Peyer's patch (tissue), 4 donors: ENCODE measurements around the gene LRRC37A.
"Not testable (repeated sequence)": the region's sequence is repeated elsewhere in the genome, so short reads cannot be mapped to it uniquely, and the experiment has no call there.

Experiments used
- POLR2A ChIP-seq, 2 donors: fragments of 450-650 bp; IDR thresholded peaks; one replicate each; pipeline ENCODE4 v1.5.1; 2017; ENCODE audit warnings: antibody characterized with exemption in 2 of 2, mild to moderate bottlenecking in 2 of 2, moderate library complexity in 2 of 2
- TF ChIP-seq, protein P1 (sequence below), 6 experiments: fragments of 450-650 bp in 4 of 6; fragments of 200-600 bp in 2 of 6; sonication (generic) in 1 of 6; IDR thresholded peaks; one replicate each; pipeline ENCODE4 v1.5.1; 2017 to 2019; ENCODE audit warnings: antibody characterized with exemption in 6 of 6, mild to moderate bottlenecking in 3 of 6, moderate library complexity in 1 of 6

DNA sequence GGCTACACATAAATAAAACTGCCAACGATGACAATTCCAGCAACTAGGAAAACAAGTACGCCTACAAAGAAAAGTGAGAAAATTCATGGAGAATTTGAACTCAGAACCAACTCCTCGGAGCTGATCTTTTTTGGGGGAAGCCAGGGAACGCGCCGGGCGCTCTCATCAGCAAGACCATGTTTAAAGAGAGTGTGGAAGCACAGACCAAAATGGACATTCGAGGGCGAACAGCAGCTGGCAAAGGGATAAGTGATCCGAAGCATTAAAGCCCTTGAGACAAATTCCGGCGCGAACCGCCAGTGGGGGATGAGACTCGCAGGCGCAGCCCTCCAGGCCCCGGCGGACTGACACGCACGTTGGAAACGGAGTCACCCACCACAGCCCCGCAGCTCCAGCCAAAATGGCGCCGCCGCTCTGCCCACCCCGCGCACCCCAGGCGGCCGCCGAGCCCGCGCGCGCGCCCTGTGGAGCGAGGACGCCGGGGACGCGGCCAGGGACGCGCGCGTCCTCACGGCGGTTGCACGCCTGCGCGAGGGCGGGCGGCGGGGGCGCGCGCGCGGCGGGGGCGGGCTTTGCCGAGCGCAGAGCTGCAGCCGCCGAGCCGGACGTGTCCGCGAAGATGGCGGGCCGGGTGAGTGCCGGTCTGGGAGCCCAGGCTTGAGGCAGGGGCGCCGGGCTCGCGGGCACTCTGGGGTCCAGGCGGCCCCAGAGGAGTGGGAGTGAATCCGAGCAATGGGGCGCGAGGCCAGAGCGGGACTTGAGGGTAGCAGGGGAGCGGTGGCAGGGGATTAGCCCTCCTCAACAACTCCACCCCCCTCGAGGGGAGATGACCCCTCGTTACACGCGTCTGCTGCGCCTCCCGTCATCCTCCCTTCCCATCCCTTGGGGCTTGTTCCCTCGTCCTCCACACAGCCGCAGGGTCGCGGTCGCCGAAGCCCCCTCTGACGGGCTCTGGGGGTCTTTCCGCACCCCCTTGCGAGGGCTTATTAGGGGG is 77.6 kb downstream of the LRRC37A start:
- TF ChIP-seq, protein P1, sequence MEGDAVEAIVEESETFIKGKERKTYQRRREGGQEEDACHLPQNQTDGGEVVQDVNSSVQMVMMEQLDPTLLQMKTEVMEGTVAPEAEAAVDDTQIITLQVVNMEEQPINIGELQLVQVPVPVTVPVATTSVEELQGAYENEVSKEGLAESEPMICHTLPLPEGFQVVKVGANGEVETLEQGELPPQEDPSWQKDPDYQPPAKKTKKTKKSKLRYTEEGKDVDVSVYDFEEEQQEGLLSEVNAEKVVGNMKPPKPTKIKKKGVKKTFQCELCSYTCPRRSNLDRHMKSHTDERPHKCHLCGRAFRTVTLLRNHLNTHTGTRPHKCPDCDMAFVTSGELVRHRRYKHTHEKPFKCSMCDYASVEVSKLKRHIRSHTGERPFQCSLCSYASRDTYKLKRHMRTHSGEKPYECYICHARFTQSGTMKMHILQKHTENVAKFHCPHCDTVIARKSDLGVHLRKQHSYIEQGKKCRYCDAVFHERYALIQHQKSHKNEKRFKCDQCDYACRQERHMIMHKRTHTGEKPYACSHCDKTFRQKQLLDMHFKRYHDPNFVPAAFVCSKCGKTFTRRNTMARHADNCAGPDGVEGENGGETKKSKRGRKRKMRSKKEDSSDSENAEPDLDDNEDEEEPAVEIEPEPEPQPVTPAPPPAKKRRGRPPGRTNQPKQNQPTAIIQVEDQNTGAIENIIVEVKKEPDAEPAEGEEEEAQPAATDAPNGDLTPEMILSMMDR (IDR thresholded peaks at IDR 0.05): not testable (repeated sequence)
- not testable (repeated sequence) for TF ChIP-seq POLR2A (IDR thresholded peaks at IDR 0.05)
